Measurements from ENCODE around the gene ZNF474.

DNA sequence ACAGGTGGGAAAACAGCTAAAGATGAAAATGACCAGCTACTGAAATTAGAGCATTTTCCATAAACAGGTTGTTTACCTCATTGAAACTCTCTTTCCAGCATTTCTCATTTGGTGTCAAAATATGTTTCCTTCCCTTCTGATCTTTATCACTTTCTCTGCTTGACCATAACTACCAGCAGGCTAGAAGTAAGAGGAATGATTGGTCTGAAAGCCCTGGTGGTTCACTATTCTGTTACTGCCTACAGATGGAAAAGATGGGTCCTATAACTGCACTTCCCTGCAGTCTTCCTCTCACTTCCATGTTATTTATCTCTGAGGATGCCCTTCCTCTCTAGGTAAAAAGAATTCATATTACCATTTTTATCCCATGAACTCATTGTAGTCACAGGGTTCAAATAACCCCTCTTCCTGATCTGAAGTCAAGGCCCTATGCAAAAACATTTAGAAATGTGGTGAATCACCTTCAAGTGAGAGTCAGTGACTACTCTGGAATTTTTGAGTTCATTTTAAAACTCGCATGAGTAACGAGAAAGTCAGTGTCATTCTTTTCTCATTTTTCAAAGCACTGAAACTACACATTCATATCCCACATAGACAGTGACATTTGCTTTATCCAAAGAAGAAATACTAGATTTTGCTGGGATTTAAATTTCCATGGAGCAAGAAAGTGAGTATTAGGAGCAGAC lies 51.7 kb downstream of the ZNF474 start:
- TF ChIP-seq MAX (IDR thresholded peaks at IDR 0.05) (no peak), HDAC2 (IDR thresholded peaks at IDR 0.05; ENCODE audit: borderline replicate concordance in 1 of 2, low read depth in 2 of 2, low read length in 2 of 2) (no peak), POLR2AphosphoS5 (IDR thresholded peaks at IDR 0.05; ENCODE audit: low read depth, low read length) (no peak)

All from H1 (cell line).